ENCODE results near the gene ZSWIM5.

- no peak for TF ChIP-seq CTCF (IDR thresholded peaks at IDR 0.05)
- no peak for TF ChIP-seq POLR2AphosphoS5 (IDR thresholded peaks at IDR 0.05; ENCODE audit: insufficient read depth in 1 of 2, low read depth in 1 of 2)
- TF ChIP-seq POLR2A (IDR thresholded peaks at IDR 0.05): no peak
These were observed 90.1 kb downstream of the ZSWIM5 start for GRCh38 chr1:45116340-45116739.
